OCI-LY1 (cell line): ENCODE measurements around the gene CRY1.

ENCODE experiments used
- H2AFZ ChIP-seq: fragments of 200-600 bp; sonication (generic), shearing (Covaris generic); 2 replicates; pipeline ENCODE4 v1.6.0; 2014; ENCODE audit warnings: antibody characterized with exemption, mild to moderate bottlenecking, low read length
- H3F3A ChIP-seq: fragments of 200-600 bp; sonication (generic), shearing (Covaris generic); 2 replicates; pipeline ENCODE4 v1.6.0; 2014; ENCODE audit warnings: mild to moderate bottlenecking, antibody characterized with exemption, low read length, moderate library complexity; ENCODE audit not compliant: insufficient read depth
- H3K27ac ChIP-seq: fragments of 200-600 bp; sonication (generic); 2 replicates; pipeline ENCODE4 v1.5.1; 2014; ENCODE audit warnings: low read length, mixed run types, mild to moderate bottlenecking, low read depth; ENCODE audit not compliant: poor library complexity, severe bottlenecking
- H3K27me3 ChIP-seq: fragments of 200-600 bp; sonication (generic); 2 replicates; pipeline ENCODE4 v1.6.0; 2014; ENCODE audit warnings: antibody characterized with exemption, mild to moderate bottlenecking, low read length, moderate library complexity; ENCODE audit not compliant: insufficient read depth
- H3K36me3 ChIP-seq: fragments of 200-600 bp; sonication (generic); 2 replicates; pipeline ENCODE4 v1.6.1; 2014; ENCODE audit warnings: mild to moderate bottlenecking, antibody characterized with exemption, low read length, moderate library complexity, mixed read lengths; ENCODE audit not compliant: insufficient read depth
- H3K4me1 ChIP-seq: fragments of 200-600 bp; sonication (generic); 2 replicates; pipeline ENCODE4 v1.5.1; 2014; ENCODE audit warnings: mild to moderate bottlenecking, low read length, moderate library complexity; ENCODE audit not compliant: insufficient read depth, severe bottlenecking
- H3K4me2 ChIP-seq: fragments of 200-600 bp; sonication (generic), shearing (Covaris generic); 2 replicates; pipeline ENCODE4 v1.6.1; 2014; ENCODE audit warnings: low read length
- H3K4me3 ChIP-seq: fragments of 200-600 bp; sonication (generic); 2 replicates; pipeline ENCODE4 v1.5.1; 2014; ENCODE audit warnings: low read length, low read depth, mild to moderate bottlenecking, mixed read lengths; ENCODE audit not compliant: poor library complexity, severe bottlenecking
- H3K79me2 ChIP-seq: fragments of 200-600 bp; shearing (Covaris generic); 2 replicates; pipeline ENCODE4 v1.6.1; 2016; ENCODE audit warnings: mixed run types, low read length, mixed read lengths; ENCODE audit not compliant: insufficient read depth
- H3K9ac ChIP-seq: fragments of 200-600 bp; sonication (generic), shearing (Covaris generic); 2 replicates; pipeline ENCODE4 v1.6.1; 2014; ENCODE audit warnings: mild to moderate bottlenecking, low read length, mixed read lengths
- H3K9me2 ChIP-seq: fragments of 200-600 bp; sonication (generic), shearing (Covaris generic); 2 replicates; pipeline ENCODE4 v1.6.1; 2014; ENCODE audit warnings: low read depth, mild to moderate bottlenecking, low read length, mixed read lengths
- H3K9me3 ChIP-seq: fragments of 200-600 bp; shearing (Covaris generic); 2 replicates; pipeline ENCODE4 v1.6.1; 2014; ENCODE audit warnings: low read length, mixed read lengths
- H4K20me1 ChIP-seq: fragments of 200-600 bp; sonication (generic), shearing (Covaris generic); 2 replicates; pipeline ENCODE4 v1.6.0; 2016; ENCODE audit warnings: mild to moderate bottlenecking, low read length; ENCODE audit not compliant: insufficient read depth
- EZH2 ChIP-seq: fragments of 200-600 bp; sonication (generic), shearing (Covaris generic); IDR thresholded peaks from 2 replicates; pipeline ENCODE4 v1.8.0; 2017; ENCODE audit warnings: borderline replicate concordance, mixed run types, mild to moderate bottlenecking, antibody characterized with exemption, low read length, moderate library complexity, mixed read lengths
- TF ChIP-seq, protein P1 (sequence below): fragments of 200-600 bp; sonication (generic), shearing (Covaris generic); IDR thresholded peaks from 2 replicates; pipeline ENCODE4 v1.5.1; 2017; ENCODE audit warnings: mild to moderate bottlenecking, antibody characterized with exemption, low read length, moderate library complexity, mixed read lengths

Gene CRY1

DNA sequence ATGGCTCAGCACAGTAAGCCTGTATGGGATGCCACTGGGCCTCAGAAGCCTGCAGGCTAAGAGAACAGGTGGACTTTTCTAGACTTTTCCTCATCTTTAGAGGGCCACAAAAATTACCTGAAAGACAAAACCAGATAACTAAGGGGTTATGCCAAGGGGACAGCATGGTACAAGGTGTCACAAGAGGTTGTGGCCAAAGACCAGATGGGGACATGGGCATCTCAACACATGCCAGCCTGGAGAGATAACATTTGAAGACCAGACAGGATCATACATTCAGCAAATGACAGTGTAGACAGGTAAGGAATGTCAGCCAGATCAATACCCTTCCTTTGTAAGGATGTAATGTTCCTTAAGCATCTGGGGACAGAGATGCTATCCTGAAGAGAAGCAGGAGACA lies 8.9 kb upstream of the CRY1 start:
- Histone ChIP-seq H3K9me2 (no peaks in the 10 kb centered on the region), H3K27ac (no peak overlapping the region), H3K79me2 (no peaks in the 10 kb centered on the region), H4K20me1 (no peaks in the 10 kb centered on the region), H2AFZ (no peak overlapping the region), H3K4me1 (no peaks in the 10 kb centered on the region), H3K27me3 (no peaks in the 10 kb centered on the region), H3K9ac (no peak overlapping the region), H3K4me3 (no peak overlapping the region), H3K9me3 (no peaks in the 10 kb centered on the region), H3K36me3 (no peaks in the 10 kb centered on the region), H3K4me2 (no peak overlapping the region), H3F3A (no peaks in the 10 kb centered on the region)
- TF ChIP-seq, protein P1, sequence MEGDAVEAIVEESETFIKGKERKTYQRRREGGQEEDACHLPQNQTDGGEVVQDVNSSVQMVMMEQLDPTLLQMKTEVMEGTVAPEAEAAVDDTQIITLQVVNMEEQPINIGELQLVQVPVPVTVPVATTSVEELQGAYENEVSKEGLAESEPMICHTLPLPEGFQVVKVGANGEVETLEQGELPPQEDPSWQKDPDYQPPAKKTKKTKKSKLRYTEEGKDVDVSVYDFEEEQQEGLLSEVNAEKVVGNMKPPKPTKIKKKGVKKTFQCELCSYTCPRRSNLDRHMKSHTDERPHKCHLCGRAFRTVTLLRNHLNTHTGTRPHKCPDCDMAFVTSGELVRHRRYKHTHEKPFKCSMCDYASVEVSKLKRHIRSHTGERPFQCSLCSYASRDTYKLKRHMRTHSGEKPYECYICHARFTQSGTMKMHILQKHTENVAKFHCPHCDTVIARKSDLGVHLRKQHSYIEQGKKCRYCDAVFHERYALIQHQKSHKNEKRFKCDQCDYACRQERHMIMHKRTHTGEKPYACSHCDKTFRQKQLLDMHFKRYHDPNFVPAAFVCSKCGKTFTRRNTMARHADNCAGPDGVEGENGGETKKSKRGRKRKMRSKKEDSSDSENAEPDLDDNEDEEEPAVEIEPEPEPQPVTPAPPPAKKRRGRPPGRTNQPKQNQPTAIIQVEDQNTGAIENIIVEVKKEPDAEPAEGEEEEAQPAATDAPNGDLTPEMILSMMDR = no peak
- TF ChIP-seq EZH2 = no peak

DNA sequence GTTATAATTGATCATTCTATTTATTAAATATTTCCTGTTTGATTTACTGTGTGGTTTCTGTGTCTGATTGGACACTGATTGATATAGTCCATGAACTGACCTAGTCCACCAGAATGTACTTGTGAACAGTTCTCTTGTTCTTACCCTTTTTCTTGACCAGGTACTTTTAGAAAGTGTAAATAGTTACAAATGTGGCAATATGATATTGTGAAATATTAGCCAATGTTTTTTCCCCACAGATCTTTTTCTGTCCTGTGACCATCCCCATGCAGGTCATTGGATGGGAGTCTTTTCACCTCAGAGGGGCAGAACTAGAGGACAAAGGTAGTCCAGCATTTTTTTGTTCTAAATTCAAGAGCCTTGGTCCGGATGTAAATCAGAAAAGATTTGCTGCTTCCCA lies 8.3 kb upstream of the CRY1 start:
- no peak overlapping the region for H3K9ac ChIP-seq
- no peaks in the 10 kb centered on the region for H3K36me3 ChIP-seq
- H3K9me3 ChIP-seq = no peaks in the 10 kb centered on the region
- no peak overlapping the region for H3K4me3 ChIP-seq
- no peaks in the 10 kb centered on the region for H3K9me2 ChIP-seq
- H3K4me1 ChIP-seq = no peaks in the 10 kb centered on the region
- H3K79me2 ChIP-seq = no peaks in the 10 kb centered on the region
- no peak overlapping the region for H3K27ac ChIP-seq
- no peak overlapping the region for H2AFZ ChIP-seq
- no peak overlapping the region for H3K4me2 ChIP-seq
- TF ChIP-seq, protein P1 = no peak
- TF ChIP-seq EZH2 = no peak
- H4K20me1 ChIP-seq = no peaks in the 10 kb centered on the region
- H3F3A ChIP-seq = no peaks in the 10 kb centered on the region
- no peaks in the 10 kb centered on the region for H3K27me3 ChIP-seq

DNA sequence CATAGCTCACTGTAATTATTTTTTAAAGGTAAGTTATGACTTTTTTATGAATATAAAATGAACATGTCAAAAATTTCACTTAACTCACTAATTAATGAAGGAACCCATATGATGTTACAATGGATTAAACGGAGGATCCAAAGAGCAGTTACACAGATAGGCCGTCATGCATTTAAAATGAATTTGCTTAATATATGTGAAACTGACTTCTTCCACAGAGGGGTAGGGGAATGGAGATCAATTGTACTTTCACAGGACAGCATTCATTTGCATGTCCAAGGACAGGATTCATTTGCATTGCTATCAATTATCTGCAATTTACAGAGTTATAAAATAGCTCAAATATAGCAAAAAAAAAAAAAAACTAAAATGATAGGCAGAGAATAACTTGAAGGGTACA lies 6.6 kb upstream of the CRY1 start:
- Histone ChIP-seq H3K9ac (no peak overlapping the region), H3K4me1 (no peaks in the 10 kb centered on the region), H3K9me3 (no peaks in the 10 kb centered on the region), H3K9me2 (no peaks in the 10 kb centered on the region), H3K4me2 (no peak overlapping the region), H3K4me3 (no peak overlapping the region), H3K79me2 (no peaks in the 10 kb centered on the region), H3K27ac (no peak overlapping the region), H4K20me1 (no peaks in the 10 kb centered on the region), H3F3A (no peaks in the 10 kb centered on the region), H3K36me3 (no peaks in the 10 kb centered on the region), H2AFZ (no peak overlapping the region), H3K27me3 (no peaks in the 10 kb centered on the region)
- TF ChIP-seq, protein P1 = no peak
- no peak for TF ChIP-seq EZH2
